Activated CD8-positive, alpha-beta memory T cell treated with anti-CD3 and anti-CD28 coated beads, Interleukin-2, amount 50 U/mL, for 4 hours (primary cell): Measurements from ENCODE around the gene AGR2.
"Not testable (repeated sequence)": the region's sequence is repeated elsewhere in the genome, so short reads cannot be mapped to it uniquely, and the experiment has no call there.

ENCODE experiments used
- DNase-seq: peaks from one replicate; pipeline ENCODE4 v3.0.0-alpha.2; 2020

Gene AGR2

GRCh38 chr7:16804674-16805439 is at the start of gene AGR2:
Gene AGR2, minus strand, starts transcription at chr7:16804999. Its CDS starts 3,203 bp downstream, at chr7:16801796.
- DNase-seq, result no peak

DNA sequence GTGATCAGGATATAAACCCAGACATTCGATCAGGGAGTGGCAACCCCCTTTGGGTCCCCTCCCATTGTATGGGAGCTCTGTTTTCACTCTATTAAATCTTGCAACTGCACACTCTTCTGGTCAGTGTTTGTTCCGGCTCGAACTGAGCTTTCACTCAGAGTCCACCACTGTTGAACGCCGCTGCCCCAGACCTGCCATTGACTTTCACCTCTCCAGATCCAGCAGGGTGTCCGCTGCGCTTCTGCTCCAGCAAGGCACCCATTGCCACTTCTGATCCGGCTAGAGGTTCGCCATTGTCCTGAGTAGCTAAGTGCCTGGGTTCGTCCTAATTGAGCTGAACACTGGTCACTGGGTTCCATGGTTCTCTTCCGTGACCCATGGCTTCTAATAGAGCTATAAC is 48.4 kb upstream of the AGR2 start:
- DNase-seq, result not testable (repeated sequence)

- DNase-seq, result no peak
Measured at GRCh38 chr7:16851829-16852228, 47.0 kb upstream of the AGR2 start.

DNA sequence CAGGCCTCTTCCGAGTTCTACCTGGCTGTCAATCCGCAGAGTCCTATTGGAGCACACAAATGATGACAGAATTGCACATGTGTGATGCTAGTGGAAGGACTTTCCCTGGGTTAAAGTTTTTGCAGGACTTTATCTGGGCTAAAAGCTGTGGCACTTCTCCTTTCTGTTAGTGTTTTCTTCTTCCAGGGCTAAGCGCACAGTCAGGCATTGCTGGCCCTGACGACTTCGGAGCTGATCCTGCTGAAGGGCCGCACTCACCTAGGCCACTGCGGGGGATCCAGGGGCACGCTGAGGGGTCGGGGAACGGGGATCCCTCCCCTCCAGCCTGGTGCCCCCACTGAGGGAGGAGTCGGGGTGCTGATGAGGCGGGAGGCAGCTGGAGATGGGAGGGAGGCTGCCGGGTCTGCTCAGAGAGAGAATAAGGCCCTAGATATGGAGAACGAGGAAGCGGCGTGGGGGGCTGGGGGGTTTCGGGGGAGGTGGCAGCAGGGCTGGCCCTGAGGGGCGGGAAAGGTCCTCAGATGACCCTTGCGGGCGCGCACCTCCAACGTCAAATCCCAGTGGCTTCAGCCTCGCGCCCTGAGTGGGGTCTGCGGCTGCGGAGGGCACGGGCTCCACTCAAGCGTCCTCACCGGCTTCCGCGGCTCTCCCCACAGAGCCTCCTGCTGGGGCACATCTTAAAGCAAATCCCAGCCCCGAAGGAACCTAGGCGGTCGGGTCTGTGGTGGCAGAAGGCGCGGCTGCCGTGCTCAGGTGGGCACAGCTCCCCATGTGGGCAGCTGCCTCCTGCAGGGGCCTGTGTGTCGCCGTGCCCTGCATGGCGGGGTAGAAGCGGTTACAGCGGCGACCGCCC is 46.0 kb upstream of the AGR2 start:
- no peak for DNase-seq

- DNase-seq, result no peak
Measured at GRCh38 chr7:16849296-16850148, 44.7 kb upstream of the AGR2 start.

DNA sequence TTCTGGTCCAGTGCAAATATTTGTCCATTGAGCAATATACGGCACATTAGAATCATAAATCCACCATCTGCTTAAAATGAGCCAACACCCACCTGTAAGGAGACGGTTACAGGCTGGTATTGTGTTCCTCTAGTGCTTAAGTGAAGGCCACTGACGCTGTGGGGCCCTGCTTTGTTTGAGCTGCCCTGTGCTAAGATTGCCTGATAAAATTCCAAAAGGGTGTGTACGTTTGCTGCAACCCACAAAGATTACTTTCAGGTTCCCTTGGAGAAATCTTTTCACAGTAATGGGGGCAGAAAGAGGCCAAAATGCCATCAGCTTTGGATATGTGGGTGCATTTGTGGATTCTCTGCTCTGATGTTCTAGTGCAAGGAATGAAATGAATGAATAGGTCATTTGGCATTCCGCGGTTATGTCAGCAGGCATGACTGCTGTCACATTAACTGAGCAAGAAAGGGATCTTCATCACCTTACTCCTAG is 42.6 kb upstream of the AGR2 start:
- no peak for DNase-seq

DNA sequence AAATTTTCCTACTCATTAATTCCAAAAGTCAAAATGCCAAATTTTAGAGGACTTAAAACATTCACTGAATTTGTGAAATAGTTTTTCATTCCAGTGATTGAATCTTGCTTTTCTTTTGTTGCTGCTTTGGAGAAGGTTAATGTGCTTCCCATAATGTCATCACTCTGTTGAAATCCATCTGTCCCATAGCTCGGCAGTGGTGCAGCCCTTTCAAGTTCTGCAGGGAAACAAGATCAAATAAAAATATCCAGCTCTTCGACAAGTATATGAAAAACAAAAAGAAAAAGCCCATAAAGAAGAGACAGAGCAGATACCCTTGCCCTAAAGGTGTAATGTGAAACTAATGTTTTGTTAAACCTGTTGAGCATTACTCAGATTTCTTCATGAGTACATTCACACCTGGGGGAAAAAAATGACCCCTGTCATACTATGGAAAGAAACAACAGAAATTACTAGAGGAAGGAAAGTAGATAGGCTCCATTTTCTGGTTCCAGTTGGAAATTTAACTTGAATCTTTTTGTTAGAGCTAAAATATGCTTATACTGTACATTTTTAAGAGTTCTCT is 41.9 kb upstream of the AGR2 start:
- DNase-seq, result no peak

DNA sequence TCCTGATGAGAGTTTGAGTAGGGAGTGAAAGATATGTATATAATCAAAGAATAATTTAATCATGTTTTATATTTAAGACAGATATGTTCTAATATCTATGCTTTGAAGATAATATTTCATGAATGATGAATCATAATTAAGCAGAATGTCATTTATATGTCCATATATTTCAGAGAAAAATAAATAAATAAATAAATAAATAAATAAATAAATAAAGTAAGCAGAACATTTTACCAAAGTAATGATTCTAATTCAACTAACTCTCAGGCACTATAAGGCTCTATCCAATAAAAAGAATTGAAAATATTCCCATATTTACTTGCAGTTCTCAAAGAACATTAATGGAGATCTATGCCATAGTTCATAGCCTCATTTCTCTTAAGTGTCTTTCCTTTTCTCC is 40.9 kb upstream of the AGR2 start:
- no peak for DNase-seq

GRCh38 chr7:16841681-16842080 is 36.9 kb upstream of the AGR2 start:
- DNase-seq, result no peak

DNA sequence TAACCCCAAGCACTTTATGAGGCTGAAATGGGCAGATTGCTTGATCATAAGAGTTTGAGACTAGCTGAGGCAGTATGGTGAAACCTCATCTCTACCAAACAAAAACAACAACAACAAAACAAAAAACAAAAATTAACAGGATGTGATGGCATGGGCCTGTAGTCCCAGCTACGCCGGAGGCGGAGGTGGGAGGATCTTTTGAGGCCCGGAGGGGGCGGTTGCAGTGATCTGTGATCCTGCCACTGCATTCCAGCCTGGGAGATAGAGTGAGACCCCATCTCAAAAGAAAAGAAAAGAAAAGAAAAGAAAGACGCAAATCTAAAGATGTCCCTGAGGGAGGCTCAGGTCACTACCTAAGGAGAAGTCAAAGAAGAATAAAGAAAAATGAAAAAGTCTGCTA is 35.3 kb upstream of the AGR2 start:
- DNase-seq, result no peak

- no peak for DNase-seq
Measured at GRCh38 chr7:16839646-16840045, 34.8 kb upstream of the AGR2 start.

- DNase-seq, result no peak
Measured at GRCh38 chr7:16838891-16839290, 34.1 kb upstream of the AGR2 start.

GRCh38 chr7:16838386-16838785 is 33.6 kb upstream of the AGR2 start:
- DNase-seq, result no peak

DNA sequence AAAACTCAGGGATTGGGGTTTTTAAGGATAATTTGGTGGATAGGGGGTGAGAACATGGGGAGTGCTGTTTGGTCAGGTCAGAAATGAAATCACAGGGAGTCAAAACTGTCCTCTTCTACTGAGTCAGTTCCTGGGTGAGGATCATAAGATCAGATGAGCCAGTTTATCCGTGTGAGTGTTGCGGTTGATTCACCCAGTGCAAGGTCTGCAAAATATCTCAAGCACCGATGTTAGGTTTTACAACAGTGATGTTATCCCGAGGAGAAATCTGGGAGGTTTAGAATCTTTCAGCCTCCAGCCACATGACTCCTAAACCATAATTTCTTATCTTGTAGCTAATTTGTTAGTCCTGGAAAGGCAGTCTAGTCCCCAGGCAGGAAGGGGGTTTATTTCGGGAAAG is 31.7 kb upstream of the AGR2 start:
- no peak for DNase-seq

GRCh38 chr7:16833373-16833772 is 28.6 kb upstream of the AGR2 start:
- no peak for DNase-seq

GRCh38 chr7:16826060-16826459 is 21.3 kb upstream of the AGR2 start:
- DNase-seq, result no peak

- no peak for DNase-seq
Measured at GRCh38 chr7:16822029-16822428, 17.2 kb upstream of the AGR2 start.

DNA sequence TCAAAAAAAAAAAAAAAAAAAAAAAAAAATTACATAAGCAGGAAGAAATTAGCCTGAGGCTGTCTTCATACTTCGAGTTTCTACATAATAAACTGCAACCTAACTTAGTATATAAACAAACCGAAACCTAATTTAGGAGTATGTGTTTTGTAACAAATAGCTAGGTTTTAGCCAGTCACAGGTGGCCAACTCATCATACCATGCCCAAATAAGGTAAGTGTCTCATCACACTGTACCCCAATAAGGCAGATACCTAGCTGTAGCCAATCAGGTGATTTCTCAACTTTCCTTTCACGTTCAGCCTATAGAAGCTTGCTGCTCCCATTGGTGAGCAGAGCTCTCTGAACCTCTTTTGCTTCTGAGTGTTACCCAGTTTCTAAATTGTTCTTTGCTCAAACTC is 13.9 kb upstream of the AGR2 start:
- DNase-seq, result no peak

DNA sequence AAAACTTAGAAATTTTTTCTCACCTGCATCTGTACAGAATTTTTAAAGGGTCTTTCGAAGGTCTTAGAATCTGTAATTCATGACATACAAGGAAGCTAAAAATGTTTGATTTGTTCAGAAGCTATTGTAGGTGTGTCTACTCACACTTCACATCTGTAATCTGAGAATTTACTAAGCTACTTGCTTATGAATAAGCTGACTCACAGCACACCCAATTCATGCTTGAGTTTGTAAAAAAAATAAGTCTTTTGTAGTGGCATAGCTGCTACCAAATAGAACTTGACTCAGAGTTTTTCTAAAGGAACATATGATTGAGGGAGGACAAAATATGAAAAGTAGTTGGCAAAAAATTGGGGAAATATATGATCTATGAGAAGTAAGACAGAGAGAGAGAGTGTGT is 12.7 kb upstream of the AGR2 start:
- DNase-seq, result no peak

- no peak for DNase-seq
Measured at GRCh38 chr7:16816824-16817223, 12.0 kb upstream of the AGR2 start.

GRCh38 chr7:16815001-16815400 is 10.2 kb upstream of the AGR2 start:
- no peak for DNase-seq

- no peak for DNase-seq
Measured at GRCh38 chr7:16813232-16813616, 8.4 kb upstream of the AGR2 start.
